Spleen (tissue), 7 donors: Measurements from ENCODE around the gene CECR2.

Experiments used
- CTCF ChIP-seq, 11 experiments: fragments of 200-600 bp in 7 of 11; fragments of 450-650 bp in 4 of 11; sonication (generic) in 4 of 11; IDR thresholded peaks in 8 of 11; conservative IDR thresholded peaks in 3 of 11; 1 replicate in 7 of 11; 2 replicates in 4 of 11; pipeline versions ENCODE4 v1.4.0 to v1.8.0; 2016 to 2021; ENCODE audit warnings: antibody characterized with exemption in 11 of 11, inconsistent platforms in 4 of 11, mild to moderate bottlenecking in 1 of 11
- POLR2AphosphoS5 ChIP-seq, 3 donors: sonication (generic); formaldehyde crosslinking; IDR thresholded peaks; one replicate each; pipeline ENCODE4 v1.5.1; 2017; ENCODE audit warnings: antibody characterized with exemption in 3 of 3
- donor health status: DM: no; HTN: no; CAD: no; lungs with moderate emphysema.
- donor health status: DM: no; HTN: no; CAD: no.
- donor health status: DM: no; HTN: no; CAD: no.

GRCh38 chr22:17606496-17606895 lies 237.2 kb downstream of the CECR2 start:
- TF ChIP-seq POLR2AphosphoS5 (IDR thresholded peaks at IDR 0.05) (no peak), CTCF (IDR thresholded peaks at IDR 0.05 in 8 of 11, conservative IDR thresholded peaks at IDR 0.05 in 3 of 11) (no peak)
